GM12891 (cell line): ENCODE measurements around the gene NAALADL2.

Source experiments
- PAX5 ChIP-seq: IDR thresholded peaks from 2 replicates; pipeline ENCODE4 v1.6.1; 2011; ENCODE audit warnings: low read length, moderate library complexity, mild to moderate bottlenecking; ENCODE audit not compliant: insufficient read depth, severe bottlenecking
- POLR2A ChIP-seq: IDR thresholded peaks from 2 replicates; pipeline ENCODE4 v1.6.1; 2011; ENCODE audit warnings: low read depth, low read length, control low read depth
- POLR2AphosphoS5 ChIP-seq: IDR thresholded peaks from 2 replicates; pipeline ENCODE4 v1.6.1; 2011; ENCODE audit warnings: low read depth, low read length, control low read depth
- TAF1 ChIP-seq: IDR thresholded peaks from 2 replicates; pipeline ENCODE4 v1.6.1; 2011; ENCODE audit warnings: low read depth, low read length, control low read depth

DNA sequence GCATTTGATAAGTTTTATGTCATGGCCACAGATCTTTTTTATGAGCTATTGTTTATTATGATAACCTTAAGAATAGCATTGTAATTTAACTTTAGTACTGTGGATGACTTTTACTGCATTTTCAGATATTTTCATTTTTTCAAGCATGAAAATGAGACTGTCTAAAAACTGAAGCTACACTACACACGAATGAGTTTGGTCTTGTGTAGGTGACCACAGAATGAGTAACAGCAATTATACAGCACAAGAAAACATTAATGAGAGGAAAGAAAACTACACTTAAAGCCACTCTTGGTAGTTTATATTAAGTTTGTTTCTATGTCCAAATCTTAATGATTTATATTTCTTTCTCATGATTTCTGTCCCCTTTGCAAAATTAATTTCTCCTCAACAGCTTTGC lies 809.2 kb downstream of the NAALADL2 start:
- TF ChIP-seq POLR2A (no peak), POLR2AphosphoS5 (no peak), TAF1 (no peak), PAX5 (no peak)
